ENCODE measurements around the gene PRG3. TPM values are rescaled to one million over a fixed set of nuclear protein-coding genes. Genes with fewer than 3 reads are reported as not detected.
A peak's percentile ranks its signal among the peaks of the same experiment; 100 is the strongest.

Gene PRG3
- total RNA-seq, 1 experiment from 2014 or later, result not detected

DNA sequence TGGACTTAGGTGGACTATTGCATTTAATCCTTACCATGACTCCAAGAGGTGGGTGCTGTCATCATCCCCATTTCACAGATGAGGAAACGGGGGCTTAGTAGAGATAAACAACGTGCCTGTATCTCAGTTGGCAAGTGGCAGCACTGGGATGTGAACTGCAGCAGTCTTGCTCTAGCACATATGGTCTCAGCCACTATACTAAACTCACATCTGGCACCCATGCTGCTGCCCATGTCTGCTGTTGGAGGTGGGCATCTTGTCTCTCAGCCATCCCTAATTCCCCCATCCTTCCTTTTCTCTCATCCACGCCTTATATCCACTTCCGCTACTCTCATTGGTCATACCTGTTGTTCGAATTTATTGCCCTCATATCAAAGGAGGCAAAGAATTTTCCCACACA, 3.8 kb downstream of the PRG3 start:
- no peak overlapping the region for H2AK5ac ChIP-seq (ENCODE audit: insufficient read length, low read length)
- H3T11ph ChIP-seq (ENCODE audit: low read length), result no peak overlapping the region
- H3K4me1 ChIP-seq (ENCODE audit: insufficient read depth, low read length), result no peaks in the 10 kb centered on the region; the same call in 1 of the 2 replicates
- peak overlapping the region in 1 of 2 experiments; percentile 12; a peak in 2 of 5 replicates for H3K4me3 Mint-ChIP-seq
- no peaks in the 10 kb centered on the region for H3K79me1 ChIP-seq (ENCODE audit: insufficient read depth, low read depth, low read length, poor library complexity, severe bottlenecking)
- H2BK20ac ChIP-seq (ENCODE audit: low read depth, low read length, poor library complexity, severe bottlenecking), result no peak overlapping the region
- no peak overlapping the region for H3K56ac ChIP-seq (ENCODE audit: insufficient read length, low read depth, low read length)
- no peak overlapping the region for H3K27ac ChIP-seq (ENCODE audit: insufficient read length, low read depth, low read length)
- peaks cover 54% of the 10 kb centered on the region for H3K27me3 Mint-ChIP-seq (ENCODE audit: low read depth)
- H2BK12ac ChIP-seq (ENCODE audit: insufficient read length, low read depth, low read length), result no peak overlapping the region
- H3K9me3 ChIP-seq (ENCODE audit: control insufficient read depth, low read depth, low read length), result no peaks in the 10 kb centered on the region
- no peak for DNase-seq
- H3K9ac ChIP-seq (ENCODE audit: extremely low read depth, insufficient read length, low read length), result no peak overlapping the region
- H3K23me2 ChIP-seq (ENCODE audit: insufficient read length, low read depth, low read length, poor library complexity, severe bottlenecking), result no peaks in the 10 kb centered on the region
- H4K91ac ChIP-seq (ENCODE audit: insufficient read length, low read depth, low read length), result no peak overlapping the region
- 100% methylated on average over 2 of the region's 5 CpGs for WGBS (ENCODE audit: extremely low coverage, insufficient read length, low lambda C conversion rate)
- no peak overlapping the region for H2BK5ac ChIP-seq (ENCODE audit: insufficient read length, low read length)
- no peak overlapping the region for H3K18ac ChIP-seq (ENCODE audit: insufficient read length, low read depth, low read length)
- peaks cover 3 to 15% of the 10 kb centered on the region in 2 experiments for H3K4me1 Mint-ChIP-seq
- no peak overlapping the region for H3K4ac ChIP-seq (ENCODE audit: low read depth, low read length)
- H4K20me1 ChIP-seq (ENCODE audit: control insufficient read depth, insufficient read depth, insufficient read length), result no peaks in the 10 kb centered on the region
- no peak overlapping the region for H2BK15ac ChIP-seq (ENCODE audit: low read depth, low read length)
- no peak overlapping the region for H3K23ac ChIP-seq (ENCODE audit: insufficient read length, low read depth, low read length)
- no peak overlapping the region for H3K27ac Mint-ChIP-seq
- peak overlapping the region; percentile 35 for H3K4me2 ChIP-seq (ENCODE audit: insufficient read depth, insufficient read length, low read length)
- no peak overlapping the region for H4K5ac ChIP-seq (ENCODE audit: insufficient read length, low read depth, low read length)
- H3K14ac ChIP-seq (ENCODE audit: insufficient read depth, low read length), result no peak overlapping the region
- H2BK120ac ChIP-seq (ENCODE audit: low read depth, low read length, poor library complexity, severe bottlenecking), result no peak overlapping the region
- no peaks in the 10 kb centered on the region for H3K9me3 Mint-ChIP-seq
- H3K79me2 ChIP-seq (ENCODE audit: insufficient read depth, low read length), result no peaks in the 10 kb centered on the region
- no peaks in the 10 kb centered on the region; the same call in 1 of the 2 replicates for H3K27me3 ChIP-seq (ENCODE audit: insufficient read depth, low read length)
- H4K8ac ChIP-seq (replicated peaks; ENCODE audit: insufficient read length, low read depth, low read length), result no peak overlapping the region
- TF ChIP-seq, protein P1, sequence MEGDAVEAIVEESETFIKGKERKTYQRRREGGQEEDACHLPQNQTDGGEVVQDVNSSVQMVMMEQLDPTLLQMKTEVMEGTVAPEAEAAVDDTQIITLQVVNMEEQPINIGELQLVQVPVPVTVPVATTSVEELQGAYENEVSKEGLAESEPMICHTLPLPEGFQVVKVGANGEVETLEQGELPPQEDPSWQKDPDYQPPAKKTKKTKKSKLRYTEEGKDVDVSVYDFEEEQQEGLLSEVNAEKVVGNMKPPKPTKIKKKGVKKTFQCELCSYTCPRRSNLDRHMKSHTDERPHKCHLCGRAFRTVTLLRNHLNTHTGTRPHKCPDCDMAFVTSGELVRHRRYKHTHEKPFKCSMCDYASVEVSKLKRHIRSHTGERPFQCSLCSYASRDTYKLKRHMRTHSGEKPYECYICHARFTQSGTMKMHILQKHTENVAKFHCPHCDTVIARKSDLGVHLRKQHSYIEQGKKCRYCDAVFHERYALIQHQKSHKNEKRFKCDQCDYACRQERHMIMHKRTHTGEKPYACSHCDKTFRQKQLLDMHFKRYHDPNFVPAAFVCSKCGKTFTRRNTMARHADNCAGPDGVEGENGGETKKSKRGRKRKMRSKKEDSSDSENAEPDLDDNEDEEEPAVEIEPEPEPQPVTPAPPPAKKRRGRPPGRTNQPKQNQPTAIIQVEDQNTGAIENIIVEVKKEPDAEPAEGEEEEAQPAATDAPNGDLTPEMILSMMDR (conservative IDR thresholded peaks at IDR 0.05), result no peak
- no peaks in the 10 kb centered on the region for H3K36me3 Mint-ChIP-seq (ENCODE audit: insufficient read depth in 1 of 3, low read depth in 3 of 3)
- no peak overlapping the region for H2AFZ ChIP-seq (ENCODE audit: low read length)

All from H9 (cell line).